Epithelial cell of esophagus (primary cell): ENCODE measurements around the gene ERP27.

Experiments used
- DNase-seq: peaks from one replicate; pipeline ENCODE4 v3.0.0; 2010; ENCODE audit warnings: low read depth
- H3K4me3 ChIP-seq: 2 replicates; pipeline ENCODE4 v1.5.1; 2011; ENCODE audit warnings: mild to moderate bottlenecking, low read length, control low read depth
- TF ChIP-seq, protein P1 (sequence below): IDR thresholded peaks from 2 replicates; pipeline ENCODE4 v1.5.1; 2011; ENCODE audit warnings: low read depth, mild to moderate bottlenecking, low read length, control low read depth, inconsistent platforms; ENCODE audit not compliant: insufficient read depth; ENCODE audit errors: missing control alignments

Gene ERP27

GRCh38 chr12:14910090-14910915 is 28.0 kb downstream of the ERP27 start:
- DNase-seq: peak; percentile 78
- H3K4me3 ChIP-seq: no peak overlapping the region

GRCh38 chr12:14907953-14908352 is 30.4 kb downstream of the ERP27 start:
- TF ChIP-seq, protein P1, sequence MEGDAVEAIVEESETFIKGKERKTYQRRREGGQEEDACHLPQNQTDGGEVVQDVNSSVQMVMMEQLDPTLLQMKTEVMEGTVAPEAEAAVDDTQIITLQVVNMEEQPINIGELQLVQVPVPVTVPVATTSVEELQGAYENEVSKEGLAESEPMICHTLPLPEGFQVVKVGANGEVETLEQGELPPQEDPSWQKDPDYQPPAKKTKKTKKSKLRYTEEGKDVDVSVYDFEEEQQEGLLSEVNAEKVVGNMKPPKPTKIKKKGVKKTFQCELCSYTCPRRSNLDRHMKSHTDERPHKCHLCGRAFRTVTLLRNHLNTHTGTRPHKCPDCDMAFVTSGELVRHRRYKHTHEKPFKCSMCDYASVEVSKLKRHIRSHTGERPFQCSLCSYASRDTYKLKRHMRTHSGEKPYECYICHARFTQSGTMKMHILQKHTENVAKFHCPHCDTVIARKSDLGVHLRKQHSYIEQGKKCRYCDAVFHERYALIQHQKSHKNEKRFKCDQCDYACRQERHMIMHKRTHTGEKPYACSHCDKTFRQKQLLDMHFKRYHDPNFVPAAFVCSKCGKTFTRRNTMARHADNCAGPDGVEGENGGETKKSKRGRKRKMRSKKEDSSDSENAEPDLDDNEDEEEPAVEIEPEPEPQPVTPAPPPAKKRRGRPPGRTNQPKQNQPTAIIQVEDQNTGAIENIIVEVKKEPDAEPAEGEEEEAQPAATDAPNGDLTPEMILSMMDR: no peak
- DNase-seq: no peak
- no peak overlapping the region for H3K4me3 ChIP-seq

More at GRCh38 chr12:14910090-14910915, 28.0 kb downstream of the ERP27 start:
- TF ChIP-seq, protein P1: no peak

DNA sequence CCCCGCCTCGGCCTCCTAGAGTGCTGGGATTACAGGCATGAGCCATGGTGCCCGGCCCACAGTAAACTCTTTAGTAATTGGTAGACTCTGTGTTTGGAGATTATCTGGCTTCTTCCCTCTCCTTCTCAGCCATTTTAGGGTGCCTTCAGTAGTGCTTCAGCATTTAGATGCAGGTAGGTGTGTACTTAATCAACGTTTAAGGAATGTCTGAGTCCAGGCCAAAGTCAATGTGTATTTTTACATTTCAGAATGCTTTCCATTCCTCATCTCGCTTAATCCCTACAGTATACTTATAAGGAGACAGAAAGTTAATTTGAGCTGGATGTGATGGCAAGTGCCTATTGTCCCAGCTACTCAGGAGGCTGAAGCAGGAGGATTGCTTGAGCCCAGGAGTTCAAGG is 32.2 kb downstream of the ERP27 start:
- no peak overlapping the region for H3K4me3 ChIP-seq
- TF ChIP-seq, protein P1: no peak
- DNase-seq: no peak

GRCh38 chr12:14905269-14906004 is 32.9 kb downstream of the ERP27 start:
- no peak overlapping the region for H3K4me3 ChIP-seq
- TF ChIP-seq, protein P1: no peak
- peak; percentile 19 for DNase-seq

- no peak overlapping the region for H3K4me3 ChIP-seq
- TF ChIP-seq, protein P1: no peak
- DNase-seq: no peak
Measured at GRCh38 chr12:14904854-14905253, 33.5 kb downstream of the ERP27 start.

DNA sequence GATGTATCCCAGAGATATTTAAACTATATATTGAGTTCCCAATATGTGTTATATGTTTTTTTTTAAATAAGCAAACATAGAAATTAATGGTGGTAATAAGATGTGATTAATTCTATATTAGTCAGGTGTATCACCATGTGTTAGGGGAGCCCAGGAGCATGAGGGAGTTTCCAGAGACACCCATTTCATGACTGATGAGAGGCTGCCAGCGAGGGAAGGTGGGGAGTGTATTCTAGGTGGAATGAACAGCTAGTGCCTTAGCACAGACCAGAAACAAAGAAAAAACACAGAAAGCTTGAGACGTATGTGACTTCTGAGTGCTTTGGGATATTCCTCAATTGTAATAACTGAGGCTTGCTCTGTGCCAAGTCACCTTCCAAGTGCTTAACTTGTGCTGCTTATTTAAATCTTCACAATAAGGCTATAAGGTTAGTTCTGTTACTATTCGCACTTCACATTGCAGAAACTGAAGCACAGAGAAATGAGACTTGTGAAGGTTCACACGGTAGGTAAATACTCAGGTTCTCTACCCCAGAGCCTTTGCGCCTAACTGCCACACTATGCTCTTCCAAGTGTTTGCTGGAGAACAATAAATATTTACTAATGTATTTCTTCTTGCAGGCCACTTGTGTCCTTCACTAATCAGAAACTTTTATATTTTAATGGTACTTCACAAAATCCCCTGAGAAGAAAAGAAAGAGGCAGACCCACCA is 34.8 kb downstream of the ERP27 start:
- no peak for DNase-seq
- no peak overlapping the region for H3K4me3 ChIP-seq
- TF ChIP-seq, protein P1: no peak
